ENCODE data around the gene MDN1.

- TF ChIP-seq POLR2A (IDR thresholded peaks at IDR 0.05; ENCODE audit: low read depth, low read length): no peak
- TF ChIP-seq TAF1 (IDR thresholded peaks at IDR 0.05; ENCODE audit: borderline replicate concordance, low read depth, low read length): no peak
Measured at GRCh38 chr6:89843070-89843469, 23.5 kb upstream of the MDN1 start.
